ENCODE data around the gene ANKRD29.

The ANKRD29 gene

DNA sequence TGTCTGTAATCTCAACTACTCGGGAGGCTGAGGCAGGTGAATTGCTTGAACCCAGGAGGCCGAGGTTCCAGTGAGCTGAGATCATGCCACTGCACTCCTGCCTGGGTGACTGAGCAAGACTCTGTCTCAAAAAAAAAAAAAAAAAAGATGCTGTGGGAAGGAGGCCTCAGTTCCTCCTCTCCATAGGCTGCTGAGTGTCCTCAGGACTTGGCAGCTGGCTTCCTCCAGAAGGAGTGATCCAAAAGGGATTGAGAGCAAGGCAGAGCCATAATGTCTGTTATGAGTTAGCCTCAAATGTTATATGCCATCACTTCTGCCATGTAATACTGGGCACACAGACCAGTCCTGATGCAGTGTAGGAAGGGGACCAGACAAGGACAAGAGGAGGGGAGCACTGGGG lies 69.8 kb downstream of the ANKRD29 start:
- no peak overlapping the region for H4K5ac ChIP-seq (ENCODE audit: low read length)
- H3K36me3 ChIP-seq (ENCODE audit: control insufficient read depth, insufficient read depth, low read length) = no peaks in the 10 kb centered on the region
- H3K4ac ChIP-seq (ENCODE audit: low read depth, low read length) = no peak overlapping the region

DNA sequence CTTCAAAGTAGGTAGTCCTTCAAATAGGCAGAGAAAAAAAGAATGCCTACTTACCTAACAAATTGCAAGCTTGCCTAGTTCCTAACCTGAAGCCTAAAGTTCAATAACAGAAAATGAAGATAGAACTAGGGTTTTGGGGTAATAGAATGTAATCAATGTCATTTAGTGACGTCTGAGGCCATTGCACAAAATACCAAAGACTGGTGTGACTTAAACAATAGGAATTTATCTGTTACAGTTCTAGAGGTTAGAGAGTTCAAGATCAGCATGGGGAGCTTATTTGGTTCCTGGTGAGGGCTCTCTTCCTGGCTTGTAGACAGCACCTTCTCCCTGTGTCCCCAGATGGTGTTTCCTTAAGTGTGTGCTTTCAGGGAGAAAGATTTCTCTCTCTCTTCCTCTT lies 71.7 kb downstream of the ANKRD29 start:
- Histone ChIP-seq H3K27me3 (ENCODE audit: insufficient read depth, low read length, poor library complexity) (no peaks in the 10 kb centered on the region), H3K79me1 (ENCODE audit: low read length) (no peaks in the 10 kb centered on the region), H4K5ac (ENCODE audit: low read length) (no peak overlapping the region), H2AK5ac (ENCODE audit: low read length) (no peak overlapping the region), H2BK5ac (ENCODE audit: low read length) (no peak overlapping the region), H3K79me2 (ENCODE audit: control insufficient read depth, insufficient read depth, low read length) (peaks cover under 1% of the 10 kb centered on the region), H3K4me2 (ENCODE audit: low read length) (no peak overlapping the region), H3K56ac (ENCODE audit: low read length) (no peak overlapping the region), H4K8ac (ENCODE audit: low read depth, low read length) (no peak overlapping the region), H3K9ac (ENCODE audit: low read length) (no peak overlapping the region), H2BK120ac (ENCODE audit: low read depth, low read length) (no peak overlapping the region), H2BK15ac (replicated peaks; ENCODE audit: low read depth) (no peak overlapping the region), H3K36me3 (ENCODE audit: control insufficient read depth, insufficient read depth, low read length) (no peaks in the 10 kb centered on the region), H3K4me1 (ENCODE audit: control insufficient read depth, low read depth, low read length) (no peaks in the 10 kb centered on the region), H3K4me3 (ENCODE audit: low read length) (no peak overlapping the region), H3K4ac (ENCODE audit: low read depth, low read length) (no peak overlapping the region), H3K23ac (ENCODE audit: low read length) (no peak overlapping the region), H3K18ac (ENCODE audit: low read length) (no peak overlapping the region), H3K27ac (ENCODE audit: low read depth, low read length) (no peak overlapping the region)
- peak; percentile 5 for DNase-seq
- no CpG with 5 or more reads among the region's 1 CpG for WGBS (ENCODE audit: extremely low coverage, insufficient coverage, low lambda C conversion rate)

More for the DNA sequence above, 69.8 kb downstream of the ANKRD29 start:
- H3K79me2 ChIP-seq (ENCODE audit: control insufficient read depth, insufficient read depth, low read length) = no peaks in the 10 kb centered on the region
- no peak overlapping the region for H2BK120ac ChIP-seq (ENCODE audit: low read depth, low read length)
- H2AK5ac ChIP-seq (ENCODE audit: low read length) = no peak overlapping the region
- no peak overlapping the region for H2BK15ac ChIP-seq (replicated peaks; ENCODE audit: low read depth)
- H3K18ac ChIP-seq (ENCODE audit: low read length) = no peak overlapping the region
- no peak for DNase-seq
- H3K27me3 ChIP-seq (ENCODE audit: insufficient read depth, low read length, poor library complexity) = no peaks in the 10 kb centered on the region
- no peak overlapping the region for H2BK5ac ChIP-seq (ENCODE audit: low read length)
- no peak overlapping the region for H4K8ac ChIP-seq (ENCODE audit: low read depth, low read length)
- no CpG with 5 or more reads among the region's 2 CpGs for WGBS (ENCODE audit: extremely low coverage, insufficient coverage, low lambda C conversion rate)
- H3K4me3 ChIP-seq (ENCODE audit: low read length) = no peak overlapping the region
- H3K4me1 ChIP-seq (ENCODE audit: control insufficient read depth, low read depth, low read length) = no peaks in the 10 kb centered on the region
- H3K4me2 ChIP-seq (ENCODE audit: low read length) = no peak overlapping the region
- H3K27ac ChIP-seq (ENCODE audit: low read depth, low read length) = no peak overlapping the region
- H3K9ac ChIP-seq (ENCODE audit: low read length) = no peak overlapping the region
- no peak overlapping the region for H3K56ac ChIP-seq (ENCODE audit: low read length)
- H3K23ac ChIP-seq (ENCODE audit: low read length) = no peak overlapping the region
- no peaks in the 10 kb centered on the region for H3K79me1 ChIP-seq (ENCODE audit: low read length)

DNA sequence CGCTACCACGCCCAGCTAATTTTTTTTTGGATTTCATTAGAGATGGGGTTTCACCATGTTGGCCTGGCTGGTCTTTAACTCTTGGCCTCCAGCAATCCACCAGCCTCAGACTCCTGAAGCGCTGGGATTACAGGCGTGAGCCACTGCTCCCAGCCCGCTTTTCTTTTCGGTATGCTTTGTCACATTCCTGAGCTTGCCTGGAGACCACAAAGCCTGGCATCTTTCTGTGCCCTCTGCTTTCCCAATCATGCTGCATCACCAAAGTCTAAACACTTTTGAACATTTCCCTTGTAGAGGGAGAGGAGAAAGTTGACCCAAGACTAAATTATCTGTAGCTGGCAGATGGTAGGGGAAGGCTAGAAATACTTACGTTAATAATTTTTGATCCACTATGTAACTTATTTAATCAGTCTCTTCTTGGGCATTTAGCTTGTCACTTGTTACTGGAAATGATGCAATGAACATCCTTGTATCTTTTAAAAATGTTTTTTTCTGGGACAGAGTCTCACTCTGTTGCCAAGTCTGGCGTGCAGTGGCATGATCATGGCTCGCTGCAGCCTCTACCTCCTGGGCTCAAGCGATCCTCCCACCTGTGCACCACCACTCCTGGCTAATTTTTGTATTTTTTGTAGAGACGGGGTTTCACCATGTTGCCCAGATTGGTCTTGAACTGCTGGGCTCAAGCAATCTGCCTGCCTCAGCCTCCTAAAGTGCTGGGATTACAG lies 73.7 kb downstream of the ANKRD29 start:
- Histone ChIP-seq H3K4ac (ENCODE audit: low read depth, low read length) (no peak overlapping the region), H3K27ac (ENCODE audit: low read depth, low read length) (no peak overlapping the region), H3K4me1 (ENCODE audit: control insufficient read depth, low read depth, low read length) (no peaks in the 10 kb centered on the region), H3K4me3 (ENCODE audit: low read length) (no peak overlapping the region), H3K56ac (ENCODE audit: low read length) (no peak overlapping the region), H3K4me2 (ENCODE audit: low read length) (no peak overlapping the region), H2BK15ac (replicated peaks; ENCODE audit: low read depth) (no peak overlapping the region), H4K8ac (ENCODE audit: low read depth, low read length) (no peak overlapping the region), H3K79me2 (ENCODE audit: control insufficient read depth, insufficient read depth, low read length) (peaks cover 18% of the 10 kb centered on the region), H3K23ac (ENCODE audit: low read length) (no peak overlapping the region), H4K5ac (ENCODE audit: low read length) (no peak overlapping the region), H3K9ac (ENCODE audit: low read length) (no peak overlapping the region), H3K27me3 (ENCODE audit: insufficient read depth, low read length, poor library complexity) (no peaks in the 10 kb centered on the region), H2BK120ac (ENCODE audit: low read depth, low read length) (no peak overlapping the region), H3K79me1 (ENCODE audit: low read length) (peaks cover 4% of the 10 kb centered on the region), H2BK5ac (ENCODE audit: low read length) (no peak overlapping the region), H2AK5ac (ENCODE audit: low read length) (no peak overlapping the region), H3K18ac (ENCODE audit: low read length) (no peak overlapping the region), H3K36me3 (ENCODE audit: control insufficient read depth, insufficient read depth, low read length) (no peaks in the 10 kb centered on the region)
- WGBS (ENCODE audit: extremely low coverage, insufficient coverage, low lambda C conversion rate) = no CpG with 5 or more reads among the region's 11 CpGs
- peak; percentile 64 for DNase-seq

DNA sequence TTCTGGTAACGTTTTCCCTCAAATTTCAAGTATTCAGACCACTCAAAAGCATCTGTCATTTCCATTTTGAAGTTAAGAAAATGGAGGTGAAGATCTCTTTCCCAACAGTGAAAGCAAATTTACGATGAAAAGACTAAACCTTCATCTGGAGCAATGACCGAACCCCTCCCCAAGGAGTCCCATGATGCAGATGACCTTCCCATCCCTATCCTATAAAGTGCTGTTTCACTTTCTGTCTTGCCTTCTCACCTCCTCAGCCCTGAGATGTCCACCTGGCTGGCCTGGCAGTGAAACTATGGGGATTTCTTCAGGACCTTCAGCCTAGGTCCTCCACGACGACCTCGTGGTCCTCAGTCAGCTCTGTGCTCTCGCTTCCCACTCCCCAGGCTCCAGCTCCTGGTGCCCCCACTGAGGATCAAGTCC lies 75.5 kb downstream of the ANKRD29 start:
- Histone ChIP-seq H3K4ac (ENCODE audit: low read depth, low read length) (no peak overlapping the region), H3K79me2 (ENCODE audit: control insufficient read depth, insufficient read depth, low read length) (peaks cover 32% of the 10 kb centered on the region), H3K4me1 (ENCODE audit: control insufficient read depth, low read depth, low read length) (peaks cover 2% of the 10 kb centered on the region), H2BK15ac (replicated peaks; ENCODE audit: low read depth) (no peak overlapping the region), H3K27me3 (ENCODE audit: insufficient read depth, low read length, poor library complexity) (no peaks in the 10 kb centered on the region), H4K5ac (ENCODE audit: low read length) (no peak overlapping the region), H3K18ac (ENCODE audit: low read length) (no peak overlapping the region), H3K9ac (ENCODE audit: low read length) (peak overlapping the region; percentile 40), H4K8ac (ENCODE audit: low read depth, low read length) (no peak overlapping the region), H3K4me3 (ENCODE audit: low read length) (no peak overlapping the region), H3K4me2 (ENCODE audit: low read length) (no peak overlapping the region), H3K56ac (ENCODE audit: low read length) (peak overlapping the region; percentile 58), H3K23ac (ENCODE audit: low read length) (no peak overlapping the region), H2BK5ac (ENCODE audit: low read length) (no peak overlapping the region), H3K36me3 (ENCODE audit: control insufficient read depth, insufficient read depth, low read length) (peaks cover 2% of the 10 kb centered on the region), H2AK5ac (ENCODE audit: low read length) (no peak overlapping the region), H3K79me1 (ENCODE audit: low read length) (peaks cover 8% of the 10 kb centered on the region), H2BK120ac (ENCODE audit: low read depth, low read length) (no peak overlapping the region), H3K27ac (ENCODE audit: low read depth, low read length) (no peak overlapping the region)
- WGBS (ENCODE audit: extremely low coverage, insufficient coverage, low lambda C conversion rate) = no CpG with 5 or more reads among the region's 7 CpGs
- DNase-seq = peak; percentile 8

DNA sequence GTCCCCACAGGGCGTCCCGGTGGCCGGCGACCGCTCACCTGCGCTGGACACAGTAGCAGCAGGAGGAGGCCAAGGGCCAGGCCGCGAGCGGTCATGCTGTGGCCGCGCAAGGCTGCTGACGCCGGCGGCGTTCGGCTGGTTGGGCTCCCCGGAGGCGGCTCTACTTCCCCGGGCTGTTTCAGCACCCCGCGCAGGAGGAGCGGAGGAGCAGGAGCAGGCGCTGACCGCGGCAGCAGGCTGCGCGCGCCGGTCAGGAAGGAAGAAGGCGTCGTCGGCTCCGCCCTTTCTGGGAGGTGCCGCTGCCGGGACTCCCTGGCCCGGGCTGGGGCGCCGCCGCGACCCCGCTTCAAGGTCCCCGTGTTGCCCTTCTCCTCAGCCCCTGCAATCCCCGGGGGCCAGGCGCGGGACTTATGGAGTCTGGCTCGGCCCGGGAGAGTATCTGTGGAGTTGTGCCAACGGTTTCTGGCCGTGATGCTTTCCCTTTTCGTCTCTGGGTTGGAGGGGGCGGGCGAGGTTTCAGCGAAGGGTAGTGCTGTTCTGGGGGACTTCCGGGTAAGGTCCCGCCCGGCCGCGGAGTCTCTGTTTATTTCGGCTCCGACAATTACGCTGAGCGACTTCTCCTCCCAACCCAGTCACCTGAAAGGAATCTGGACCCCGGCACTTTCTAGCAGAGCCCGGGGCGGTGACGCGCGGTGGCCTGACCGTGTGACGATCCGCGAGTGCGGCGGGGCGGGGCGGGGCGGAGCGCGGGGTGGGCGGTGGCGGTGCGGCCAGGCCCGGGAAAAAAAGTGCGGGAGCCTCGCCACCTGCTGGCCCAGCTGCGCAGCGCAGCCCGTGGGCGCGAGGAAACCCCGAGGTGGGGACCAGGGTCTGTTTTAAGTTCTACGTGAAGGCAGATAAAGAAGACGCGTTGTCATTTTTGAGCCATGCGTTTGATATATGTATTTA lies 76.2 kb downstream of the ANKRD29 start, which contains the start of gene NPC1:
NPC1 (minus strand) TSS at position 258 of the 948 bp plus-strand sequence; CDS start at position 95, 163 bp downstream.
- Histone ChIP-seq H2BK5ac (ENCODE audit: low read length) (peak within 1 kb of the TSS; percentile 88), H3K79me1 (ENCODE audit: low read length) (peaks cover 9% of the 10 kb centered on the region), H3K36me3 (ENCODE audit: control insufficient read depth, insufficient read depth, low read length) (peaks cover 2% of the 10 kb centered on the region), H3K56ac (ENCODE audit: low read length) (peak within 1 kb of the TSS; percentile 98), H3K4me2 (ENCODE audit: low read length) (peak within 1 kb of the TSS; percentile 94), H3K27me3 (ENCODE audit: insufficient read depth, low read length, poor library complexity) (no peaks in the 10 kb centered on the region), H3K4me3 (ENCODE audit: low read length) (peak within 1 kb of the TSS; percentile 86), H3K4me1 (ENCODE audit: control insufficient read depth, low read depth, low read length) (peaks cover 2% of the 10 kb centered on the region), H3K79me2 (ENCODE audit: control insufficient read depth, insufficient read depth, low read length) (peaks cover 36% of the 10 kb centered on the region), H3K18ac (ENCODE audit: low read length) (peak within 1 kb of the TSS; percentile 99), H3K4ac (ENCODE audit: low read depth, low read length) (peak within 1 kb of the TSS; percentile 92), H2BK15ac (replicated peaks; ENCODE audit: low read depth) (no peak within 1 kb of the TSS), H3K9ac (ENCODE audit: low read length) (peak within 1 kb of the TSS; percentile 94), H3K23ac (ENCODE audit: low read length) (no peak within 1 kb of the TSS), H2BK120ac (ENCODE audit: low read depth, low read length) (no peak within 1 kb of the TSS), H3K27ac (ENCODE audit: low read depth, low read length) (peak within 1 kb of the TSS; percentile 100), H2AK5ac (ENCODE audit: low read length) (no peak within 1 kb of the TSS), H4K5ac (ENCODE audit: low read length) (no peak within 1 kb of the TSS), H4K8ac (ENCODE audit: low read depth, low read length) (peak within 1 kb of the TSS; percentile 82)
- DNase-seq = peak; percentile 98
- no CpG with 5 or more reads among the region's 95 CpGs for WGBS (ENCODE audit: extremely low coverage, insufficient coverage, low lambda C conversion rate)

Data from mesendoderm (in vitro differentiated cells).